NCI-H2196 (cell line): ENCODE results near the gene HMCN1.

Source experiments
- DNase-seq: peaks from one replicate; lab custom pipeline; 2025; ENCODE audit not compliant: unreplicated experiment; lab: John Stamatoyannopoulos, UW

The HMCN1 gene

GRCh38 chr1:185895208-185895900 is 161.2 kb downstream of the HMCN1 start:
- no peak for DNase-seq

- DNase-seq, result no peak
These were observed 162.7 kb downstream of the HMCN1 start for GRCh38 chr1:185896863-185897262.

- no peak for DNase-seq
These were observed 172.0 kb downstream of the HMCN1 start for GRCh38 chr1:185906186-185906585.

DNA sequence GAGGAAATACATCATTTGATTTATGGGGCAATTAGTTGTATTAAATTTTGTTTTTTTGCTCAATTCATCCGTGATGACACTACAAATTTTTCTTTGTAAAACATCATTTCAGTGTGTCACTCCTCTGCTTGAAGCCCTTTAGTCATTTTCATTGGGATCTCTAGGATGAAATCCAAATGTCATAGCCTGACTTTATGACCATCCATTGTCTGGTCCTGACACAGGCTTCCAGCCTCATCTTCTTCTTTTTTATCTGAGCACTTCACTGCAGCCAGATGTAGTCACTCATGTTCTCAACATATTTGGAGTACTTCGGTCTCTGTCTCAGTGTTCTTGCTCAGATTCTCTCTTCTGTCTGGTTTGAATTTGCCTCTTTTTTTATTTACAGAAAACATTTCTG is 173.1 kb downstream of the HMCN1 start:
- DNase-seq, result no peak

DNA sequence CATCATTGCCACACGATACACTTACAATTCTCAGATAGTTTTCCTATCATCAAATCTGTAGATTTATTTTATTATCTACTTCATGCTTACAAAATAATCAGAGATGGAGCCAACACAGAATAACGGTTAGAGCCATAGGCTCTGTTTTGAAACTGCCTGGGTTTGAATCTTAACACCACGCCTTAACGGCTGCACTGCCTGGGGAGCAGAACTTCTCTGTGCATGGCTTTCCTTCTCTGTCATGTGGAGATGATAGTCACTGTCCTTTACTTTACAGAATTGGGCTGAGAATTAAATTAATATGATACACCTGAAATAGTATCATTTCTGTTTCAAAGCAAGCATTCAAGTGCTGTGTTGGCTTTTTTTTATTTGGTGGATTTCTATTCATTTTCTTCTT is 177.8 kb downstream of the HMCN1 start:
- no peak for DNase-seq

GRCh38 chr1:185912504-185912903 is 178.3 kb downstream of the HMCN1 start:
- DNase-seq, result no peak

DNA sequence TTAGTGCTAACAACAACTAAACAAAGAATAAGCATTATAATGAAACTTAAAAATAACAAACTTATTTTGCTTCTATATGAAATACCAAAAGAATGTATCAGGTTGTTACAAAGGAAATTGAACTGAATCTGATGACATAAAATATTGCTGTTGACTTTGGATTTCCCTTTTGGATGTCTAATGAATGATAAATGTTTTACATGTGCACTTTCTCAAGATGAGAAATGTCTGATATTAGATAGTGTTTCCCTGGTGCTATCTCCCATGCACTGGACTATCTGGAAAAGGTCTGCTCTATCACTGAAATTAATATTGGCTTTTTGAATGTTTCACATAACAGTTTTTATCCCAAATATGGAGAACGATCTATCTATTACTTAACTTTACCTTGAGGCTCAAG is 179.9 kb downstream of the HMCN1 start:
- no peak for DNase-seq

DNA sequence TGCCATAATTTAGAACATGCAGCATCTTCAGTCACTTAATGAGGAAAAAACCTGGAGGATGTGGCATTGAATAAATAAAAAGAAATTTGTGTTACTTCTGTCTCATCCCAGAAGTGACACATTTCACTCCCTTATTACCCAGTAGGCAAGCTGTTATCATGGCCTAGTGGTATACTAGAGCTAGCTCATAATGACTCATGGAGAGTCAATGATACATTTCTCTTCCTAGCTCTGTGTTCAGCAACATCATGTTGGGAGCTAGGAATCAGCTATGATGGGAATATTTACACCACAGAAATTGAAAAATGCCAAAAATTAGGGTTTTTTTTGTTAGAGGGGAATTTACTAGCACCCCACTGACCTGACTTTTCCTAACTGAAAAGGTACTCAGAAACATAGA is 182.7 kb downstream of the HMCN1 start:
- DNase-seq, result no peak

- no peak for DNase-seq
These were observed 183.5 kb downstream of the HMCN1 start for GRCh38 chr1:185917646-185918045.

GRCh38 chr1:185920602-185921001 is 186.4 kb downstream of the HMCN1 start:
- no peak for DNase-seq

DNA sequence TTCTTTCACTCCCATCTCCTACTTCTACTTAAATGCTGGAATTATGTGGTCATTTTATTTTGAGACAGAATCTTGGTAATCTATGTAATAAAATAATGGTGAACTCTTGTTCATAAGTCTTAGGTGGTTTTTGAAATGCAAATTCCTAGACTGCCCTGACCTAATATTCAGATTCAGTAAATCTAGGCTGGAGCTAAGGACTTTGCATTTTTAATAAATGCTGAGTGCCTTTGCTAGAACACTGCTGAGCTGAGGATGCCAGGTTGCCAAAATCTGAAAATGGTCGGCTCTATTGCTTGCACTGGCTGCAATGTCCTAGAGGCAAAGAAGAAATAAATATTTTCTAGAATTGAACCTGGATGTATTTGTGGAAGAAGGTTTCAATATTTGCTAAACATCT is 187.4 kb downstream of the HMCN1 start:
- no peak for DNase-seq

- DNase-seq, result no peak
These were observed 192.4 kb downstream of the HMCN1 start for GRCh38 chr1:185926588-185926987.

GRCh38 chr1:185929776-185930175 is 195.6 kb downstream of the HMCN1 start:
- DNase-seq, result no peak

DNA sequence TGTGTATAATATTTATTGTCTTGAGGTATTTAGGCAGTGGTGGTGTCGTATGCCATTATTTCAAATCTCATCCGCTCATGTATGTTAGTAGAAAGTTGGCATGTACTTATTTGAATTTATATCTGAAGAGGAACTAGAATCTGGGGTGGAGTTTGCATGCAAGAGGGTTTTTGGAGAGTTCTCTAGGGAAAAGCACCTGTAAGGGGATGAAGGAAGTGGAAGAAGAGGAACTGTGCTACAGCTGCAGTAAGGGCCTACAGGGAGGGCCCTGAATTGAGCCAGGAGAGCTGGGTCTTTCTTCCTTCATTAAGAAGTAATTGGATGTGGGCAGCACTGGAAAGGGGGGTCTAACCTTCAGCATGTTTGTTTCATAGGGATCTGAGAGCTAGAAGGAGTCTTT is 197.2 kb downstream of the HMCN1 start:
- no peak for DNase-seq

- no peak for DNase-seq
These were observed 199.4 kb downstream of the HMCN1 start for GRCh38 chr1:185933580-185933979.

GRCh38 chr1:185934476-185935189 is 200.4 kb downstream of the HMCN1 start:
- DNase-seq, result no peak

DNA sequence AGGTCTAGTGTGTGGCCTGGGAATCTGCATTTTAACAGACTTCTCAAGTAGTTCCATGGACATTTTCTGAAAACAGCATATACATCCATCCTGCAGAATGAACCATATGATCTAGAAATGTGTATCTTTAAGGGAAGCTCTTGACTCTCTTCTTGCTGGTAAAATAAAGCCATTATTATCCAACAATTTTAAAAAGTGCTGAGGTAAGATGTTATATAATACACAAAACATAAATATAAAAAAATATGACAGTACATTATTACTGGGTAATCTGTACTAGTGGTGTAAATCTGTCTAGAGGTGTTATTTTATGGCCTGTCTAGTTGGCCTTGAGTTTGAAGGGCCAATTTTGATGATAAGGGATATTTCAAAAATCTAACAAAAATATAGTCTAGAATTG is 201.2 kb downstream of the HMCN1 start:
- DNase-seq, result no peak

DNA sequence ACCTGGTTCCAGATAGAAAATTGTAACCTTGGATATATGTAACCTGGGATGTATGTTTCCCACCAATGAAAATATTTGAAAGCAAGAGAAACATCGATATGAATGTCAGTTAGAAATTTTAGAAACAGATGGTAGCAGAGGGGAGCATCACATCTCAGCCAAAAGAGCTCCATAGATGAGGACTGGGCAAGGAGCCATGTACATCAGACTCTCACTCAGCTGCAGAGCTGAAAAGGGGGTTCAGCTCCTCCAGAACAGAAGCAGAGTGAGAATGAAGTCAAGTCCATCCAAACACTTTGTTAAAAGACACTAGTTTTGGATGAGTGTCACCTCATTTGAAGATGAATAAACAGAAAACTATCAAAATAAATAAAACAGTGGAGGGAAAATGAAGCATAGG is 202.4 kb downstream of the HMCN1 start:
- DNase-seq, result no peak

DNA sequence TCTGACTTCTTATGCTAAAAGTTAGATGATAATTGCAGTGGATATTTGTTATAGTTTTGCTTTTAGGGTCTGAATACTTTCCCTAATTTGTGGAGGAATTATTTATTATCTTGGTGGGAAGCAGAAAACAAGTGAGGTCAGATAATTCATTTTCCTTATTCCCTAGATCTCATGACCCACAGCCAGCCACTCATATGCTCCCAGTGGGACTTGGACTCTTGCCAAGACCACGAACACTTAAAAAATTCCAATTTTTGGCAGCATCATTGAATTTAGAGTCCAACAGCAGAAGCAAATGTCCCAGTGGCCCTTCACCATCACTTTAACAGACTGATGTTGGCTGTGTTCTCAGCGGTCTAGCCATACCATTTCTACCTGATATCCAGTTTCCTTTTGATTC is 204.2 kb downstream of the HMCN1 start:
- no peak for DNase-seq

- DNase-seq, result no peak
These were observed 205.0 kb downstream of the HMCN1 start for GRCh38 chr1:185939142-185939541.

DNA sequence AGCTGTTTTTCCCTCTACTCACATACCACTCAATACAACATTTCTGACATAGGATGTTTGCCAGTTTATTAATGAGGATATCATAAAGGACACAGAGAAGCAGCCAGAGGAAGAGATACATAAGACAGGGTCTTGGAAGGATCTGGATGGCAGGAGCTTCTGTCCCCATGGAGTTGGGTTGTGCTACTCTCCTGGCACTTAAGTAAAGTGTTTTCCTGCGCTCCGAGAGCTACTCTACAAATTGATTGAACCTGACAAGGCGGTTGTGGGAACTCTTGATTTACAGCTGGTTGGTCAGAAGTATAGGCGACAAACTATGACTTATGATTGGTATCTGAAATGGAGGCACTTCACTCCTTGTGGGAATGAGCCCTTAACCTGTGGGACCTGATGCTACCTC is 208.8 kb downstream of the HMCN1 start:
- DNase-seq, result no peak

- no peak for DNase-seq
These were observed 222.7 kb downstream of the HMCN1 start for GRCh38 chr1:185956881-185957280.
